DLD1 (cell line): Measurements from ENCODE around the gene UNC5C.

Source experiments
- in situ Hi-C: cut with HindIII; loops from 2 replicates; pipeline ENCODE4 v1.10.0; 2017; ENCODE audit warnings: low sequenced_read_pairs

UNC5C gene

DNA sequence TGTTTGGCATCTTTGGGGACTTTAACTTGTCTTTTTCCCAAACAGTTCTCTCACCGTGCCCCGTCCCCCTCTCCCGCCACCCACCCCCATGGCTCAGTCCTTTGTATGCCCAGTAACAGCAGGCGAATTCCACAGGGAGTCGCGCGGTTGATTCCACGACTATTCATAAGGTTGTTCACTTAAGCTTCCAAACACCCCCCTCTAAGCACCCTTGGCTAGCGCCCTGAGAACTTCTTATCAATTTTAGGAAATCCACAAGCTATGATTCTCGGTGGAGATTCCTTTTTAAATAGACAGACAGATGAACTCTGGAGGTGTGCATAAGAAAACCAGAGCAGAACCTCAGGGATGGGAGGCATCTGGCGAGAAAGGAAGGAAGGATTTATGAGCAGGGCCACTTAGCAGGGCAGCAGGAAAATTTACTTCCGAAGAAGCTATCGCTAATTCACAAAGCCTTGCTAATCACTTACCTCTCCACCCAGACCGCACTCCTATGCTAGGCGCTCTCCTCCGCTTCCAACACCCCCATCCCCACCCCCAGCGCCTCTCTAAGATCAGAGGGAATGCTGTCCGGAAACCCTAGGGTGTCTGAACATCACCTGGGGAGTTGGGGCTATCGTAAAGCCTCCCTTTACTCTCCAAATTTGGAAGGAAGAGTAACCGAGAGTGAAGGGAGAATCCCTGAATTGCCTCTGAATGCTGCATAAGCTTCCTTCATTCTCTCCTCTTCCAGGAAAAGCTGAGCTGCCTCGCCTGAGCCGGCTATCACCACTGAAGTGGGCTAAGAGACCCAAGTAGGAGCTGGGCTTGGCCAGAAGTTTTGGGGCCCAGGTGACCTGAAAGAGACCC is 1.7 kb downstream of the UNC5C start:
- in situ Hi-C loops = no loop called here

DNA sequence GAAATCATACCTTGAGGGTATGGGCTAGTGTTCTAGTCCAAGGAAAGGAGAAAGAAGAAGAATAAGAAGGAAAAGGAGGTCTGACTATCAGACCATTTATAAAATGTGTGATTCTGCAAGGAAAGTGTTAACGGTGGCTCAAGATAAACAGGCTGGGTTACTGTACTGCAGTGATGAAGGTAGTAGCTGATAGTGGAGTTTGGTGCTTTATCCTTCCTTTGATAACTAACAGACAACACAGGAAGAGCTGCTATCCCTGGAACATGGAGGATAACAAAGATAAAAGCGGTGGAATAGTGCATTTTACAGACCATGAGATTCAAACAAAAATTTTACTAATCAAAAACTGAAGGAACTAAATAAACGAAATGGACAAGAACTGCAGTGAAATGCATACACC is 2.6 kb downstream of the UNC5C start:
- in situ Hi-C loops = no loop called here

DNA sequence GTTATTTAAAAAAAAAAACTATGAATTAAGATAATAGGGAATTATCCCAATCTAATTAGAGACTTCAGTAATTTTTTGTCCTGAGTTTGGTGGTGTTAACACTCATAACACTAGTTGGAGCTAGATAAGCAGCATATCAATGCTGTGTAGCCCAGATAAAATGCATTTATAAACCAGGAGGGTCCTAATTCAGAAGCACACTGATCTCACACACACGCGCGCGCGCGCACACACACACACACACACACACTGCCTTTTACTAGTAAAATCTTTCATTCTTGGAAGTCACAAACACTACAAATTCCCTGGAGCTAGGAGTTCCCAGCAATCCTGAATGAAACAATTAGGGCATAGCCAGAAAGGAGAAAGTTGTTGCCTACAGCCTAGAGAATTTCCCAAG is 3.2 kb downstream of the UNC5C start:
- in situ Hi-C loops = no loop called here

DNA sequence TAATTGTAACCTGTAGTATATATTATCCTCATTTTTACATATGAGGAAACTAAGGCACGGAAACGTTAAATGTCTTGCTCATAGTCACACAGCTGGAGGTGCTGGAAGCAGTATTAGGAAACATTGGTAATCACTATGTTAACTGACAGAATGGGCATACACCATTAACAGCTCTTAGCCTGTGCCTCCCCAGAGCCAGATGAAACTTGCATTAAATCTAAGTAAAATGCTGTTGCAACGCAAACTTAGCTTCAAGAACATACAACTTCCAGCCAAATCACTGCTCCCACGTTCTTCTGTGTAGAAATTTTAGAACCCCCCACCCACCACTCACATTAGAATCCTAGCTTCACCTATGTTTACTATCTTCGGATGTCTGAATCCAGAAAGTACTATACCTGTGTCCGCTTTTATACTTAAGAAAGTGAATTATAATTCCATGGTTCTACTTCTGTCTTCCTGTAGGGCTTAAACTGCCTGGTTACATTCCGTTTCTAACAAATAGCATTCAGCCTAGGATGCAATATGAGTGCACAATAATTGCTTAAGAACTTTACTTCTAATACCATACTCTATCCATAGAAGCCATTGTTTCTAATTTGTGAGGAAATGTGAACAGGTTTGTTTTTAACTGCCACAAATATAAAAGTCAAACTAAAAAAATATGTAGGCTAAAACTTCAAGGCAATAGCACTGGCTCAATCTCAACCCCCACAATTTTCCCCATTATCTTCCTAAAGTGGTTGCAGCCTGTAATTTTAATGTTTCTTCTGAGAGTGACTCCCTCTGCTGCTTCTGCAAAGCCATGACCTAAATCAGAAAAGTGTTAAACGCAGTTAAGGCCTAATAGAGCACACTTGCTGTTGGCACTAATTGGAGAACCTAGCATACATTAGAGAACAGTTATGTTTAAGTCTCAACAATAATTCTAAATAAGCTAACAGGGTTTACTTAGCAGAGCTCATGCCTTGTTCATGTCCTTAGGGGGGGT is 4.4 kb downstream of the UNC5C start:
- in situ Hi-C loops = no loop called here

DNA sequence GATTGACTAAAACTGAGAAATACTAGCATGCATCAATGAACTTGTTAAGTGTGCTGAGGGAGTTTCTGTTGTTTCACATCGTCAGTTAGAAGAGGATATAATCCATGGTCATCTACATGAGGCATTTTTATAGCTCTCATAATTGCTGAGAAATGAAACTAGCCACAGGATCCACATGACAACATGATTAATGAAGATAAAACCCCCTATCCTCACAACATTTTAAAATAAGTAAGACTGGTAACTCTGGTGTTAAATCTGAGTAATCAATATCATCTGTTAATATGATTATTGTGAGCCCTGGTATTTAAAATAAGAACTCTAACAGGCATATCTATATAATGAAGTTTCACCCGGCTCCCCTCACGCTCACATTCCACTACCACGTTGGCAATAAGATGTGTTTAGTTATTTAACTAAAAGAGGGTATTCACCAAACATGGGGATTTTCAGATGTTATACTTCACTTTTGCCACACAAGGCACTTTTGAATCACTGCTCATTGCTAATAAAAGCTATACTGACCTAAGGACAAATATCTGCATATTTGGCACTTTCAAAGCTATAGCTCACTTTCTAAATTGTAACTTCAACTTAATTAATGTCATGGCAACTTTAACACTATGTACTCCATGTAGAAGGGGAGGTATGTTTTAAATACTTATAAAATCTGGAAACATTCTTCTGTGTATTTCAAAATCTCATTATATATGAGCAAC is 6.7 kb downstream of the UNC5C start:
- in situ Hi-C loops = no loop called here

DNA sequence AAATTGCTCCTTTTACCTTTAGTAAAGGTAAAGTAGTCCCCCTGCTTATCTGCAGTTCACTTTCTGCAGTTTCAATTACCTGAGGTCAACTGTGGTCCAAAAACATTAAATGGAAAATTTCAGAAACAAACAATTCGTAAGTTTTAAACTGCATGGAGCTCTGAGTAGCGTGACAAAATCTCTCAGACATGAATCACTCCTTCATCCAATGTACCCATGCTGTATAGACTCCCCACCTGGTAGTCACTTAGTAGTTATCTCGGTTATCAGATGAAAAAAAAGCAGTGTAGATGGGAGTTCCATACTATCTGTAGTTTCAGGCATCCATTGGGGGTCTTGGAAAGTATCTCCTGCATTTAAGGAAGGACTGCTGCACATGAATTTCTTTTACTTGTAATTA is 7.7 kb downstream of the UNC5C start:
- in situ Hi-C loops = no loop called here

DNA sequence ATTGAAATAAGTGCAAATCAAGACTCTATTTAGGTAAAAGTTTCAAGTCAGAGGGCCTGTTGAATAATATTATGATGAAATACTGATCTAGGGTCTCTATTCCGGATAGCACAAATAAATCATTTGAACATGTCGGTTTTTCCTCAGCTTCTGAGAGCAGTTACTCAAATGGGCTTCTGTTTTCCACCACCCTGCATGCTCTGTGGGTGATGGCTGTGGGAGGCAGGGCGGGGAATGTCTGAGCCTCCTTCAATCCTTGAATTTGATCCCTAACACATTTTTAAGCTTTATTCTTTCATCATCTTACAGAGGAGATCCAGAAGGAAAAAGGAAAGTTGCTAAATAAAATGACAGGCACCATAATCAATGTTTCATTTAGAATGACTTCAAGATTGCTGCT is 8.5 kb downstream of the UNC5C start:
- in situ Hi-C loops = no loop called here

DNA sequence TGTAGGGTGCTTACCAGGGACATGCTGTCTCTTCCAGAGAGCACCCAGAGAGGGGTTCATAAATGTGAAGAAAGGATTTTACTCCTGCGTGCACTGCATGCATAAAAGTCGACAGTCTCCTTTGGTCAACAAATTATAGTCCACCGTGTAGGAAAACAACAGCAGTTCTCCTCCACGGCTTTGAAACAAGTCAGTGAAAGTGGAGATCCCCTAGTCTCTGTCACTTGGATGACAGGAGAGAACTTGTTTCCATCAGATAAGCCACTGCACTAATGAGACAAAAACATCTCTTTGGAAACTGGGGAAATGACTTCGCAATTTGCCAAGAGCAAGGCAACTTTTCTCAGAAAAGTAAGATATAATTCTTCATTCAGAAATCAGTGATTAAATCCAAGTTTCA is 9.7 kb downstream of the UNC5C start:
- in situ Hi-C loops = no loop called here

DNA sequence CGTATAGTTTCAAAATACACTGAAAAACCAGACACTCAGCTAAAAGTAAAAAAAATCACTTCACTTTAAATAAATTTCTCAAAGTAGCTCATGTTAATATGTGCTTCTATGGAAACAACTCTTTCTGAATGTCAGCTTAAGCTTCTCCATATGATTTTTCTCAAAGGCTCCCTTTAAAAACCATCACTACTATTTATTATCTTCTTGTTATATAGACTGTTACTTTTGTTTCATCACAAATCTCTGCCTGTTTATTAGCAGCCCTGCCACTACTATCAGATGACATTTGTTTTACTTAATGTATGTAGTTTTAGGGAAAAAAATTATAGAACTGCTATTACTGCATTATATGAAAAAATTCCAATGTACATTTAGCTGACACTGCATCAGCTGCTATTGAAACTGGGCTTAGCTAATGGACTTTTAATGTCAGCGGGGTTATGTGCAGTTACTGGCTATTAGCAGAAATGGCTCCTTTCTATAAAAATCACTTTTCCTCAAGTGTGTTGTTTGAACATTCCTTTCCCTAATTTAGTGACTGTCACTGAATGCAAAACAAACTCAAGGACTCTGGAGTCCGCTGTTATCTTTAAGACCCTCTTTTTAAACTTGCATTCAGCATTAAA is 10.8 kb downstream of the UNC5C start:
- in situ Hi-C loops = no loop called here

DNA sequence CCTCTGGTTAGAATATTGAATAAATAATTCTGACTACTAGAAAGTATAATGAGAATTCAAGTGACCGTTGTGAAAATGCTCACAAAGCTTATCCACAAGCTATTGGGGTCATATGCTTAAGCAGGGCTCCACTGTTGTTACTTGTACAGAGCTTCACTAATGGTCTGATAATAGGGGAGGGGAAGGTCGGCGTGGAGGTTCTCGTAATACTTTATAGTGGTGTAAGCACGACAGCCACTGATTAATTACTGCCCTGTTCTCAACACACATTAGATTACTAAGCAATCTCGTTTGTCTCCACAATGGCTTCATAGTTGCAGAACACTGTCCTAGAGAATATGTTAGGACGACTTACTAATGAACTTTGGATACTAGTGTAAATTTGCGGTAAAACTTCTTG is 11.6 kb downstream of the UNC5C start:
- in situ Hi-C loops = no loop called here

DNA sequence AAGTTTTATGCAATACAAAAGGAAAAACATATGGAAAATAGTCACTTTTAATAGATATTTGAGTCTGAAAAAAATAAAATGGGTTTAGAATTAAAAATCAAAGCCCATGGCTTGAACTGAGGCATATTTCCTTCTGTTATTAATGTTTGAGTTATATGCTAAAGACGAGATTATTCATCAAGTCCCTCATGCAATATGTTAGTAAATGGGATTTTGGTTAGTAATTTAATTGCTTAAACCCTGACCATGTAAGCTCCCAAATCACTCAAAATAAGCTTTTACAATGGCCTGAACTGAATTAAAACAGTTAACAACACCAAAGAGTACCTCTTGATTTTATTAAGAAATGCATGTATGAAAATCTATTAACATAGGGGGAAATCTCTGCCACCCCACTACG is 12.1 kb downstream of the UNC5C start:
- in situ Hi-C loops = no loop called here

DNA sequence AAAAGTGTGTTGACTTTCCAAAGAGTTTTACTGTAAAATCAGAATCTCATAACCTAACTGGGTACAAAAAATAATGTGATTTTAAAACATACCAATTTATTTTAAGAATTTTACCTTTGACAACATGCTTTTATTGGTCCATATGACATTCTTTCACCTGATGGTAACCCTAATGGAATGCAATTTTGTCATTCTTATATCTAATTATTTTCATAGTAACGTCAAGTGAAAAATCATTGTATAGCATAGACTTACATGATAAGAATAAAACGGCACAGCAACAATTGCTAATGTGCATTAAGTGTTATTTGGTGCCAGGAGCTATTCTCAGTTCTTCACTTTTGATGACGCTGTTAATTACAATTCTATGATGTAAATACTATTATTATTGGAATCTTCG is 13.6 kb downstream of the UNC5C start:
- in situ Hi-C loops = no loop called here

DNA sequence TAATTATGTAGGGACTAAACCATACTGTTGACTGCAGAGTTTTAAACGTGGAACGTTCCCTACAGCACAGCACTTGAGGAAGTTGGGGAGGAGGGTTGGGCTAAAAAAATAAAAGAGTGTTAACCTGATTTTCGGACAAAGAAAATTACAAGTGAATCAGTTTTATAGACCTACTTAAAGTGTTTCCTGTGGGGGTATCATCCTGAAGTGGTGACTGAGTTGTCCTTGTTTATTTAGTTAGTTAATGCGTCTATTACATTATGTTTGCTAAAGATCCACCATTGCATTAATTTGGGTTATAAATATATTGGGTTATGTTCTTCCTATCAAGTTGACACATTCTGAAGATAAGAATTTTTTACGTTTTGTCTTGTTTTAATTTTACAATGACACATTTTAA is 14.7 kb downstream of the UNC5C start:
- in situ Hi-C loops = no loop called here

DNA sequence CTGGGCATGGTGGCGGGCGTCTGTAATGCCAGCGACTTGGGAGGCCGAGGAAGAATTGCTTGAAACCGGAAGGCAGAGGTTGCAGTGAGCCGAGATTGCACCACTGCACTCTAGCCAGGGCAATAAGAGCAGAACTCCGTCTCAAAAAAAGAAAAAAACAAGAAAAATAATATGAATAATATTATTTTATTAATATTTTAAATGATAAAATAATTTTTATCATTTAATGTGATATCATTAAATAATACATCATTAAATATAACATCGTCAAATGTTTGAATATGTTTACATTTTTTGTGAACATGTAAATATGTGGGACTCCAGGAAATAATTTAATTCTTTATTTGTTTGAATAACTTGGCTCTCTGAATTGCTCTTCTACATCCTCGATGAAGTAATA is 15.5 kb downstream of the UNC5C start:
- in situ Hi-C loops = no loop called here

DNA sequence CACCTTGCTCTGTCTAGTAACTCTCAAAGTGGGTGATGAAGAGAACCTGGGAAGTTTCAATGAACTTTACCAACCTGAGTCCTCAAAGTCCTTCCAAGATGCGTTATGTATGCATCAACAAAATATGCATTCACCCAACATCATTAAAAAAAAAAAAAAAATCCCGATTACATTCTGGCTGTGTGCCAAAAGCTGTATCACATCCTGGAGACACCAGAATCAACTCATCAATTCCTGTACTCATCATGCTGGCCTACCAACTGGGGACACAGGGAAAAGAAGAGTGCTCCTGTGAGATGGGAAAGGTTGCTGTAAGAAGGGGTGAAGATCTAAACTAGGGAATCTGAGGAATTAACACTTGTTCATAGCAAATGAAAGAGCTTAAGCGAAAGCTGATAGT is 16.5 kb downstream of the UNC5C start:
- in situ Hi-C loops = no loop called here

DNA sequence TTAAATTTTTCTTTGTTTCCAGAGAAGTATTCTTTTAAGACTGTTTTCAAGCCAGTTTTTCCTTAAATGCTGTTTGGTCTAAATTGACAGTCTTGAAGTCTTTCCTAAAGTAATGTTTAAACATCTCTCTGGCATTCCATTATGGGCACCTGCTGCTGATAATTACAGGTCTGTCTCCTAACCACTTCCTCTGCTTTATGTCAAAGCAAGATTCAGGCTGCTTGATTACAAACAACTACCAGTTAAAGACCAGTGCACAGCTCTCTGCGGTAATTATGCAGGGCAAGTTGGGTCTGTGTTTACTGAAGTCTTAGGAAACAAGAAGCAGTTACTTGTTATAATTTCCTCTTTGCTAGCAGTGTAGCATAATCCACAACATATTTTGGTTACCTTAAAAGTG is 17.6 kb downstream of the UNC5C start:
- in situ Hi-C loops = no loop called here

DNA sequence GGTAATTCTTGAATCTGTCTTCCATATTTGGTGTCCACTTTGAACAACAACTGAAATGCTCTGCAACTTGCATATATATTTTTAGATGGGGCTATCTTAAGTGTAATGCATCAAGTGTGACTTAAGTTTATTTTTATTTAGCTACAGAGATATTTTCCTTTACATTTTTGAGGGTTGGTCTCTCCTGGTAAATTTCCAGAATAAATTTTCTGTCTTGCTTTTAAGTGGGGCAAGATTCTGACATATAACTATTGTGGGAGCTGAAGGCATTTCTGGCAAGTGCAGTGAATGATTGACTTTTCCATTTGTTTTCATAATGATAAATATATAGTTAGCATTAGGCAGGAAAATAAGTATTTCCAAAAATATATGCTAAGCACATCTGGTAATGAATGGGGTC is 18.8 kb downstream of the UNC5C start:
- in situ Hi-C loops = no loop called here

DNA sequence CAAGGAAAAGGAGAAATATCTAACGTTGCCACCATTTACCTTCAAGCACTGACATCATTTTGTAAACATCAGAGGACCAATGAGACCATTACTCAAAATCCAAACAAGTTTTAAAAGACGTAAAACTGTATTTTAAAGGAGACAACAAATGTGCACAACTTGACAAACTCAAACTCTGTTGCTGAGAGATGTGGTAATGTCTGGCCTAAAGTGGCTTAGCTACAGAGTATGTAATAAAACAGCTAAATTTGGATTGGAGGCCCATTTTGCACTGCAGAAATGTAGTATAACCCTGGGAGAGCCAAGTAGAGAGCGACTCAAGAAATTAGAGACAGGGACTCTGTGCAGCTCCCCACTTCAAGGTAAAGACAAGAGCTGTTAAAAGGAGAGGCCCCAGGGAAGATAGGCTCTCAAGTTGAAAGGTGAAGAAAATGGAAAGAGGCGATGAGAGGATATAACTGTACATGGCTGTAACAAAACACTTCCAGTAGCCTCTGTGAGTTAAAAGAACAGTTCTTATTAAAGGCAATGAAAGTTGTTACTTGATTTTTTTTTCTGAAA is 20.3 kb downstream of the UNC5C start:
- in situ Hi-C loops = no loop called here

DNA sequence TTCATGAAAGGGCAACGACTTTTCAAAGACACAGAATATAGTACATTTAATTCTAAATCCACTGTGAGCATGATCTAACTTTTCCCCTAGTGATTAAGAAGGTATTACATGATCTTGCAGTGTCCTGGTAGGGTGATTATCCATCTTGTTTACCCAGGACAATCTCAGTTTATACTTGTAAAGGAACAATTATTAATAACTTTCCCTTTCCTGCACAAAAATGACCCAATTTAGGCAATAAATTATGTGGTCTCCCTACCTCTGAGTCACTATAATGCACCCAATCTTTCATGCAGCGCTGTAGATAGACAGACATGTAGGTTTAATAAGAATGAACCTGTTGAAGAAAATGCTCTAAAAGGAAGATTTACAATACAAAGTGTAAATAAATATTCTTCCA is 22.7 kb downstream of the UNC5C start:
- in situ Hi-C loops = no loop called here

DNA sequence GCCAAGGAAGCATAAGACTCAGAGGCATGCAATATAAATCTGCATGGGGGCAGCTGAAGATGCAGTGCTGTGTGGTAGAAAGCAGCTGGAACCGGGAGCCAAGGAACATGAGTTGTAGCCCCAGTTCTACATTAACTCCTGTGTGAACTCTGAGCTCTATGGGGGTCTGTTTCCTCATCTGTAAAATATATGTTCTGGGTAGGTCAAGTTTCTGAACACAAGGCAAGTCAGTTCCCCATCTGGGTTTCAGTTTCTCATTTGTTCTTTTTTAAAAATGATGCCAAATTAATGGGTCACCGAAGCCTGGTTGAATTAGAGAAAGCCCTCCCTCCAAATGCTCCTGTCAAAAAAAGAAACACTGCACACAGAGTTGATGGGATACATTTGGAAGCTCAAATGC is 24.0 kb downstream of the UNC5C start:
- in situ Hi-C loops = no loop called here

DNA sequence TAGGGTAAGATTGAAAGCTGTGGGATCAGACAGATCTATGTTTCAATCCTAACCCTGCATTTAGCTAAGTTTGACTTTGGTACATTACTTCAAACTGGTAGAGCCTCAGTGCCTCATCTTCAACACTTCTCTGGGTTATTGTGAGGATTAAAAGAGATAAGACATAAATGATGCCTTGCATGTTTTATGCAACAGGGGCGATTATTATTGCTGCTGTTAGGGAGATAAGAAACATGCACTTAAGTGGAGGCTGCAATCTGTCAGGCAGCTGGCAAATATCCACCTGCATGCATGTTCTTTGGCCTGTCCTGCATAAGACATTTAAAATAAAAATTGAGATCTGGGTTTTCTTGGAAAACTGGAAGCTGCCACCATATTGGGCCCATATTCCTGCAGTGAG is 24.6 kb downstream of the UNC5C start:
- in situ Hi-C loops = no loop called here
